Measurements from ENCODE around the gene CHIT1.

The CHIT1 gene

DNA sequence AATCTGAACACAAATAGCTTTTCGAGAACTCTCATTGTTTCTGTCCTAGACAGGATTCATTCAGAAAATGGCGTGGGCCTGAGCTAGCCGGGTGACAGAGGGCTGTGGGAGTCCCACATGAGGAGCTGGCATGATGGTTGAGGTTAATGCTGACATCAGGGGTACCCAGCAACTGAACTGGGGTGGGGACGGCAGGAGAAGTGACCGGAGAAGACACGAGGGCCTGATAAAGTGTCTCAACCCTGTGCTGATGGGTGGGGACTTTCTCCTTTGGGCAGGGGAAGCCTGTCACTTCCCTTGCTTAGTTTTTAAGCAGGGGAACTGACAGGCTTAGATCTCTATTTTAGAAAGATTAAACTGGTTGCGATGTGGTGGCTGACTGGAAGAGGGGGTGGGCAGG is 14.6 kb downstream of the CHIT1 start:
- DNase-seq = no peak

DNA sequence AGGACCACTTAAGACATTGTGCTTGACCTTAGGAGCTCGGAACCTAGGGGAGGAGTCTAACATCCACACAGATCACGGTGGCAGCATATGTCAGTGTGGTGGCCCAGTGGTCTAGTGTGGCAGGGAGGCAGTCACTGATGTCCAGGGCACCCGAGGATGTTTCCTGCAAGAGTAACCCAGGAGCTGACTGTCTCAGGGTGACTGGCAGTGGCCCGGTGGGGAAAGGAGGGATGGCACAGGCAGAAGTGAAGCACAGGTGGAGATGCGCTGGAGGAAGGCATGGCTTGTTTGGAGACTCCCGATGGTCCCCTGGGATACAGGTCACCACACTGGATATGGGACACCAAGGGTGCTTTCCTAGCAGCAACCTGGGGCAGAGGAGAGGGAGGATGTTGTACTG is 16.3 kb downstream of the CHIT1 start:
- DNase-seq = no peak

DNA sequence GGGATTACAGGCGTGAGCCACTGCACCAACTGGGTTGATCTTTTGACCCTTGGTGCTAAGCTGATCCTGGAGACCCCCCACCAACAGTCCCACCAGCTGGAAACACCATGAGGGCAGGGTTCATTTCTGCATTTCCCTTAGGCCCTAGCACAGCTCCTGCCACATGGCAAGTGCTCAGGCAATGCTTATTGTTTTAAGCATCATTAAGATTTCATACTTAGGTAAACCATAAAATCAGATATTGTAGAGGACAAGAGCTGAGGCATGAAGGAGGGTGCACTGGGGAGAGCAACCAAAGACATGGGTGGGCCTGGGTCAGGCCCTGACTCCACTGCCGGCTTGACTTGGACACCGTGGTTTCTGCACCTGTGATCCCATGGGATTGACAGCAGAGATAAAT is 17.7 kb downstream of the CHIT1 start:
- no peak for DNase-seq

DNA sequence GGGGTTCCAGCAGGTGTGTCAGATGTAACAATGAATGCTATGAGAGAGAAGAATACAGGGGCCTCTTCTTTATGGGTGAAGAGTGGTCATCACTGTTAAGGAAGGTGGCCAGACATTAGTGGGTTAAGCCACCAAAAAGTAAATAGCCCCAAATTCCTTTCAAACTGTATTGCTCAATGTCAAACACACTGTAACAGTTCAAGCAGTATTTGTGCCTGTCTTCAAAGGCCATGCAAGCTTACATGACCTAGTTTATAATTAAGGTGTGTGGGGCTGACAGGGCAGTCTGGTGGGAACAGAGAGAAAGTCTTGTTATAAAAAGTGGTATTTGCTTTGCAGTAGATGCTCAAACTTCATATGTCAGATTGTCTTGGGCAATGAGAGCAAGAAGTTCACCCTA is 18.5 kb downstream of the CHIT1 start:
- no peak for DNase-seq

DNA sequence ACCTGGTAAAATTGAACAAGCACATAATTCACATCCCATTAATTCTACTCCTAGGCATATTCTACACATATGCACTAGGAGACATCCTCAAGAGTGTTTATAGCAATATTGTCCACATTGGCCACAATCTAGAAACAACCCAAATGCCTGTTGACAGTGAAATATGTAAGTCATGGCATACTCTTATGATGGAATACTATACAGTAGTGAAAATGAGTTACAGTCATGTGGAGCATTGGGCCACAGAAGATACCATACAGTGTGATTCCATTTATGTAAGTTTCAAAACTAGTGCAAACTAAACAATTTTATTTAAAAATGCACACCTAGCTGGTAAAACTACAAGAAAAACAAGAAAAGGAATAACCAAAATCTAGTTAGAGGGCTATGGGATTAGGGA is 19.1 kb downstream of the CHIT1 start:
- DNase-seq = no peak

DNA sequence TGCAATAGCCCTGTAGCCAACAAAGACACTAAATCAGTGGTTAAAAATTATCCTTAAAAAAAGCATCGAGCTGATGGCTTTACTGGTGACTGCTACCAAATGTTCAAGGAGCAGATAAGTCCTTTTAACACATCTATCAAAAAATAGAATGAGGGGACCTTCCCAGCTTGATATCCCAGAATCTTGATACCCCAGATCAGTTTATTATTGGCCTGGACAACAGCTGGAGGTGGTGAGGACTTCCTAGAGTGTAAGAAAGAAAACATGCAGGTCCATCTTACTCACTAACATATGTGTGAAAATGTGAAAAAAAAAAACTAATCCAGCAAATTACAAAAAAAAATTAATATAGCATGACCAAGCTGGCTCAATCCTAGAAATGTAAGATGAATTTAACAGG is 21.3 kb downstream of the CHIT1 start:
- DNase-seq = no peak

DNA sequence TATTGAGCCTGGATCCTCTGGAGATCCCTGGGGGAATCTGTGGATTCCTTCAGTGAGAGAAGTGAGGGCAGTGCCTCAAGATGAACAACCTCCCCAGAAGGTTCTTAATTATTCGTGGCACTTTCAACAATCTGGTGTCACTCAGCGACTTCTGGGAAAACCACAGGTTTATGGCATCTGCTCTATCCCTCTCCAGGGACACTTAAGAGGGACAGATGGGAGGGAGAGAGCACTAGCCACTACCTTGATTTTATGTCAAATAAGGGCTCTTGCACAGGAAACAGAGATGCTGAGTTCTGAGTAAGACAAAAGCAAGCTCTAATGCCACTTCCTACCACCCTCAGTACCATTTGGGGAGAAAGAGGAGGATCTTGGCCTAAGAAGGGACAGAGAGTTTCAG is 21.7 kb downstream of the CHIT1 start:
- DNase-seq = peak; percentile 85

DNA sequence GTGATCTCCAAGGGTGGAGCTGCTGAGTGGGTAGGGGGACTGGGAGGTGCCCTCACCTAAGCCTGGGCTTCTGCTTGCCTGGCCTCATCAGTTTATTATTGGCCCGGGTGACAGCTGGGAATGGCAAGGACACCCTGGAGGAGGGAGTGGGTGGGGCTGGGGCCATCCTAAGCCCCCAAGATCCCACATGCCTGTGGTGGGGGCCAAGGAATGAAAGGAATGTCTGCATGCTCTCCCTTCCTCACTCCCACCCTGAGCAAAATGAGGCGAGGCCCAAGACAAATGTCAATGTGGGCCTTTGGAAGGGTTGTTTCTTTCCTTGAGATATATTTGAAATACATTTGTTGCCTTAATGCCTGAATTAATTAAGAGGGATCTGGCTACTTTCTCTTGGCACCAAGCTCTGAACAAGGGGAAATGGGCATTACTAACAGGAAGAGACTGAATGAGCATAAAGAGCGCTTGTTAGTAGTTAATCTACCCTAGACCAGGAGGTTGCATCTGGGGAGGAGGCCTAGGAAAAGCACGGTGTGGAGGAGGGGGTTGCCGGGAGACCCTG is 23.3 kb downstream of the CHIT1 start:
- peak; percentile 42 for DNase-seq

DNA sequence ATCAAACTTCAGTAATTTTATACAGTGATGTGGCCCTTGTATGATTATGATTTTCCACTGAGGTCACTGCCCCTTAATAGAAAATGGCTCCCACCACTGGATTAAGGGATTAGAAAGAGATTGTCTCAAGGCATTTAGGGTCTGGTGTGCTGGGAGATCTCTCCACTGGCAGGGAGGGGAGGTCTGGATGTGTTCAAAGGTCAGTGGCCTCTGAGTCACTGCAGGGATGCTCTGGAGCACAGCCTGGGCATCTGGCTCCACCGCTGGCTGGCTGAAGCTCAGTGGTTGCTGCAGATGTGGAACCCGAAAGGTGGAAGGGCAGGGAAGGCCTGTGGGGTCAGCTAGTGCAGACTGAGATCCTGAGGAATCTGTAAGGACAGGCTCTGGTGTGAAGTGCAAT is 24.7 kb downstream of the CHIT1 start:
- DNase-seq = peak; percentile 77

DNA sequence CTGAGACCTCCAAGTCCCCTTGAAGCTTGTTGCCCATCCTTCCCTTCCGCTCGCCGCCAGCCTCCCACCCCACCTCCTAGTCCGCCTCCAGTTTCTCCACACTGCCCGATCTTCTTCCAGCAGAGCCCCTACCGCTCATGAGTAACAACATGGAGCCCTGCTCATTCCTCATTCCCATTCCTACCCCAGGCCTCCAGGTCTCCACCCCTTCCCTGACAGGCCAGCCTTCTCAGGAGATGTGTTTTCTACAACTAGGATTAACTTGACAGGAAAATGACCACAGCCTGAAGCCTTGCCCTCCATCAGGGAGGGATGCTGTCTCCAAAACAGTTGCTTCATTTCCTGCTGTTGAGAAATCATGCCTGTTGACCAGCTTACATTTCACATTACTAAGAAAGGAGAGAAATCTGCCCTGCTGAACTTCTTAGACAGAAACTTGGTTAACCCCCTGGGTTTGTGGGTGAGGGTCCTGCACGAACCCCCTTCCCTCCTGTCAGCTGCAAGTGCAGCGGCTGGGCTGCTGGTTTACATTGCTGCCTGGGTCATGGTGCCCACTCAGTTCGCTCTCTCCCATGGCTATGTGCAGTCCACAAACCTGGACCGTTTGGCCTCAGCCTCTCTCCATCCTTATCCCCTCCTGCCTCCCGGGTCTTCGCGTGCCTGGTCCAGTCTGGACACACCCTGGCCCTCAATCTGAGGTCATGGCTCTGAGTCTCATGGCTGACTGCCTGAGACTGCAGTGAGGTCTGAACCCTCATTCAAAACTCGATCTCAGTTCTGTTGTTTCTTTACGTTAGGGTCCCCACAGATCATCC is 26.8 kb downstream of the CHIT1 start:
- no peak for DNase-seq

DNA sequence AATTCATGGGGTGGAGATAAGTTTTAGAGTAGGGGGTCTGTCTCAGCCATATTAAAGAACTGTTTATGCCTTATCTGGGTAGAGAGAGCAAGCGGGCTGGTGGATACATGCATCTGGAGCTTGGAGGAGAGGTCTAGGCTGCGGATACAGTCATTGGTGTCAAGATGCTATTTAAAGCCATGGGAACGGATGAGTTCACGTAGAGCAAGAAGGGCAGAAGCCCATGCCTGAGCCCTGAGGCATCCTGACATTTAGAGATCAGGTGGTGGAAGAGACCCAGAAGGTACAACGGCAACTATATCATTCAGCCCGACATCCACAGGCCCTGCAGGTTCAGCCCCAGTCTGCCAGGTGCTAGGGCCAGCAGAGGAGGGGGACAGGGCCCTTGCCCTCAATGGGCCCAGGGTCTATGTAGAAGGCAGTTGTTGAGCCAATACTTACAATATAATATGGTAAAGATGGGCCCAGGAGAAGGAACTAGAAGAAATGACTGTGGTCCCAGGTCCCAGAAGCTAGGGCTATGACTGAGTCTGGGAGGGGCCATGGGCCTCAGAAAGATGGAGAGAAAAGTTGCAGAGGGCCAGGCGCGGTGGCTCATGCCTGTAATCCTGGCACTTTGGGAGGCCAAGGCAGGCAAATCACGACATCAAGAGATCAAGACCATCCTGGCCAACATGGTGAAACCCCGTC is 27.8 kb downstream of the CHIT1 start:
- no peak for DNase-seq

DNA sequence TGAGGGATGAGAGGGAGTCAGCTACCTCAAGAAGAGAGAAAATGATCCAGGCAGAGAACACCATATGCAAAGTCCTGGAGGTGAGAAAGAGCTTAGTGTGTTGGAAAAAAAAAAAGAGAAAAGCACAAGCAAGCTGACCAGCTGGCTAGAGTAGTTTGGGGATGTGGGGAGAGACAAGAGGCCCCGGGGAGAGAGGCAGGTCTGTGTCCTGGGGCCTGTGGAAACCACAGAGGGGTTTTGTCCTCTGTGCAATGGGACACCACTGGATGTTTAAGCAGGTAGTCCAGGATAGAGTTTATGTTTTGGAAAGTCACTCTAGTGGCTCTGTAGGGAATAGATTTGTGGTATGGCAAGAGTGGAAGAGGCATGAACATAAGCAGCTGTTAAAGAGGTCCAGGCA is 28.6 kb downstream of the CHIT1 start:
- DNase-seq = no peak

DNA sequence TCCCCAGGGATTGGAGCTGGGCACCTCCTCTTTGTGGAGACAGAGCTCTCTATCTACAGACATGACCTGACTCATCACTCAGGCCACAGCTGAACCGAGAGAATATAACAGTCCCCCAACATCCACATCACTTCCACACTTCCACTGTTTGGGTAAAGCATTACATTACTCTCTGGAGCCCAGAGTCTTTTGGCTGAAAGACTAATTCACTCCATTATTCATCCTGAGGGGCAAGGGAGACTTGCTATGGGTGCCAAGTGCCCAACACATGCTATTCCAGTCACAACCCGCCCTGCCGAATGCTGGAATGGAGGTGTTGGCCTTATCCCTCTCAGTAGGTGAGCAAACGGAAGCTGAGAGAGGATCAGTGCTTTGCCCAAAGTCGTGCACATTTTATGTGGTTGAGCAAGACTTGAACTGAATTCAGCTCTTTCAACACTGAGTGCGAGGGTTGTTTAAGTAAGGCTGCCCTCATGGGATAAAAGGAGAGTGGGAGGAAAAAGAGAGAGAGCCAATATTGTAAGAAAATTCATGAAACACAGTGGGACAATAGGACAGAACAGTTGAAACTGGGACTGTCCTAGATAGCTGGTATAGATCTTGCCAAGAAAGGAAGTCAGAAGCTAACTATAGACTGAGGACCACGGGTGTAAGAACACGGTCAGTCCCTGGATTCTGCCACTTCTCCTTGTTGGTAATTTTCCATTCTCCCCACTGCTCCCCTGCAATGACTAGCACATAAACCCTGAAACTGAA is 29.5 kb downstream of the CHIT1 start:
- DNase-seq = no peak

DNA sequence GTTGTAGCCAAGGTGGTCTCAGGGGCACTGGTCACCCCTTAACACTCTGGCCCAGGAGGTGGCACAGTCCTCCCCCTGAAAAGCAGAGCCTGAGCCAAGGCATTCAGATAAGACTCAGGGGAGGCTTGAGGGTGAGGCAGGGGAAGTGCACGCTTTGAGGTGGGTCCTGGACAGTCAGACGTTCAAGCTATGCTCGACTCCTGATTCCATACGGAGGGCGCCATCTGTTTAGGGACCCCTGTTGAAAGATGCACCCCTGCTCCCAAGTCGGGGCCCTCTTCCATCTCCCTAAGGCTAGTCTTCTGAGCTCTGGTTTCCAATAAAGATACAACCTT is 30.0 kb downstream of the CHIT1 start:
- no peak for DNase-seq

DNA sequence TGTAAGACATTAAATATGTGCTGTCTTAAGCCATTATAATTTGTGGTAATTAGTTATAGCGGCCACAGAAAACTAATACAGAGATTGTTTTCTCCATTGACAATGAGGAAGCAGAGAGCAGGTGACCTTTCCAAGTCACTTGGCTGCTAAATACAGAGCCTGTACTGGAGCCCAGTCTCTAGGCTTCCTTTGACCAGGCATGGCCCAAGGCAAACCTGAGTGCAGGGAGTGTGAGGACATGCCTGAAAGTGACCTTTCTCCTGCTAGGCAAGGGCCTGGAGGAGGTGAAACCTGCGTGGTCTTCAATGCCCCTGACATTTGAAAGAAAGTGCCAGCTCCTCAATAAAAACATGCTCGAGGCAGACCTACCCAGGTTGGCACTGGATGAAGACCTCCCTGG is 30.5 kb downstream of the CHIT1 start:
- no peak for DNase-seq

DNA sequence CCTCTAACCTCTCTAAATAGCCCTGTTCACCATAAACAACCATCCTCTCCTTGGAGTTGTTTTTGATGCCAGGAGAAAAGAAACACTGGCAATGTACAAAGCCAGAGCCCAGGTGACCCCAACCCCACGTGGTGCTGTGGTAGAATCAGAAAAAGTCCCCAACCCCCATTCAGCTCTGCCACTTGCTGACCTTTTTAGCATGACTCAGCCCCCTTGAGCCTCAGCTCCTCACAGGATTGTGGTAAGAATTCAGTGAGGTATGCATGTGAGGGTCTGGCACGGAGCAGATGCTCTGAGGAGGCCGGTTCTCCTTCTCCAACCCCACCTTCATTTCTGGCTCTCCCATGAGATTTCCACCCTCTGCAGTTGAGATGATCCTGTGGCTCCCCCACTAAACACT is 31.8 kb downstream of the CHIT1 start:
- DNase-seq = no peak

DNA sequence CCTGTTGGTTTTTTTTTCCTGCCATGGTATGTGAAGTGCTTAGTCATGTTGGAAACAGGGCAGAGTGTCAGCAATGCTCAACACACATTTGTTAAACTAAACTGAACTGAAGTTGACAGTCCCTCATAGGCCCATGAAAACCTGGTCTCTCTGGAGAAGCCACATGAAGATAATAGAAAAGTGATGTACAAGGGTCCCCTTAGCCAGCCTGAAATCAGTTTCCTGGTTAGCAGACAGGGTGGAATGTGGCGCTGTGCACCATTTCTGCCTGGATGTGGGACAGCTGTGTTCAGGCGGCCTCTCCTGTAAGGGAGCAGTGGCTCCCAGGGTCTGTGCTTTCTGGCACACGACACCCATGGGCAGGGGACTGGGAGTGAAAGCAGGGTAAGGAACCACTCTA is 33.1 kb downstream of the CHIT1 start:
- no peak for DNase-seq

DNA sequence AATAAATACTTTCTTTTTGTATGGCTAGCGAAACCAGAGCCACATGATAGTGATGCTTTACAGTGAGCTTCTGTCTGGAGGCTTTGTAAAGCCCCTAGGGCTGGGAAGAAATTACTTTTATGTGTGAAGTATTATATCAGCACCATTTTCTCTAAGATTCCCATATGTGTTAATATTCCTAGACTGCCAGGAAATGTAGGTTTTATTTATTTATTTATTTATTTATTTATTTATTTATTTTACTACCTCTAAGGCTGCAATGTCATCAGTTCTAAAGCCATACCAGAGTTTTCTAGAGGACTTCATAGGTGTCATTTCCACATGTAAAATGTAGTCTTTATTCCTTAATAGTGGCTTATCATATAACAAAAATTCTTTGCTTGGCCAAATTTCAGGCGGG is 38.5 kb downstream of the CHIT1 start:
- no peak for DNase-seq

DNA sequence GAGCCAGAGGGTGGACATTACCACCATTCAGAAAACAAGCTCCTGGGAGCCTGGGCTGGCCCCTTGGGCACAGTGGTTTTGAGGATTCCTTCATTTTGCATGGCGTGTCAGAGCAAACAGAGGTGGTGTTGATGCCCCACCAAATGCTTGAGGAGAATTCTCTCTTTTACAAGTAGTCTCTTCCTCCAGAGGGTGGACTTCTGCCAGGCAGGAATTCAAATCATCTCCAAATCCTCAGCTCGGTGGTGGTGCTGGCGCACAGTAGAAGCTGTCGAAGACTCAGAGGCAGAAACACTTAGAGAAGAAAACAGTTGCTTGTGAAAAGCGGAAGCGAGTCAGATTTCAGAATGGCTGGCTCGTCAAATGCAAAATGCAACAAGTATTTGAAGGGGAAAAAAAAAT is 39.5 kb downstream of the CHIT1 start:
- DNase-seq = no peak

DNA sequence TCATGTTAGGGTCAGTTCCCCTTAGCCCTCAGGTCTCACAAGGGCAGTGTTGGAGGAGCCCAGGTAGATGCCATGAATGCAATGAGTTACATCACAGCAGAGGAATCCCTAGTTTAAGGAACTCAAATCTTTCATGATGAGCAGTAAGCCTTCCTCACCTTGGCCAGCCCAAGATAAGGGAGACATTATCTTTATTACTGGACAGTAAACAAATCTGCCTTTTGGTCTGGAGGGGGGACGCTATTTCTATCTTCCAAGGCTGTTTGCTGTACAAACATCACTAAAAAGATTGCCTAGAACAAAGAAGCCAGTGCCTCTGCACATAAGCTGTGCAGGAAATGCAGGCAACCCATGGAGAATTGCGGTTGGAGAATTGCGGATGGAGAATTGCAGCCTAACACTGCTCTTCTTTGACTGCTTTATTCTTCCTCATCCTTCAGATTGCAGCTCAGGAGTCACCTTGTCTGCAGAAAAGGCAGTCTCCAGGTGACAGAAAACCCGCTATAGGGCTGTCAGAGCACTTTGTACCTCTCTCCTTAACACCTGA is 40.7 kb downstream of the CHIT1 start:
- no peak for DNase-seq

DNA sequence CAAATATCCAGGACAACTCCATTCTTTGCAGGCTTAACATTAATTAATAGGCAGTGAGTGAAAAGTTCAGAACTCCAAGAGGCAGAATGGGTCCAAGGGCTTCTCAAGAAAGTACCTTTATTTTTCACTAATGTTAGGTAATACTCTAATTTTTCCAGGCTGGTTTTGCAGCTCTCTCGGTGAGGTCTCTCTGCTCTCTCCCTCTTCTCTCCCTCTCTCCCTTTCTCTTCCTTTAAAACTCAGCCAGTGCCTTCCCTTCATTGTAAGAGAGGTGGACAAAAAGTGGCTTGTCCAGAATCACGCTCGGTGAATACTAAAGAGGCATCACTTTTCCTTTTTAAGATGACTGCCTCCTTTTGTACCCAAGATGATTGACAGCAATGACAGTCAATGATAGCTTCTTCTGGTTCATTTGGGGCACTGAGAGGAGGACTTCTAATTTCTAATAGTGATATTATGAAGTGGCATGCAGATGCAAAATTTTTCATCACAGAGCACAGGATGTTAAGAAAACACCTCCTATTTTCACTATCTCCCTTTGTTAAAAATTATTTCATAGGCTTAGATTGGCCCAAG is 41.7 kb downstream of the CHIT1 start:
- no peak for DNase-seq

DNA sequence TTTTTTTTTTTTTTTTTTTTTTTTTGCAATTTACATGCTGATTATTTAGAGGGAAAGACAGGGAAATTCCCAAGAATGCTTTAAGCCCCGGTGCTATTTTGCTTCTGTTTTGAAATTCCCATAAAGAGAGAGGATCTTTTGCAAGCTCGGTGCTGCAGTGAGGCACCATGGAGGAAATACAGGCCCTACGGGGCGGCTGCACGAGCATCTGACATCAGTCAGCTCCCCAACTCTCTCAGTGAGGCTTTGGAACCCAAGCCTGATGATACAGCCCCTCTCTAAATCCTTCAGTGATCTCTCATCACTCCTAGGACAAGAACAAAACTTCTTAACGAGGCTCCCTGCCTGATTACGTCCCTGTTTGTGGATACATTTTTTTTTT is 42.2 kb downstream of the CHIT1 start:
- peak; percentile 31 for DNase-seq
